ENCODE data around the gene SLC35F1.

SLC35F1 gene

GRCh38 chr6:118299457-118299856 is 392.4 kb downstream of the SLC35F1 start:
- DNase-seq (ENCODE audit: low read depth), result no peak
- no peak overlapping the region for H3K4me3 ChIP-seq (ENCODE audit: low read depth, low read length)
- TF ChIP-seq, protein P1, sequence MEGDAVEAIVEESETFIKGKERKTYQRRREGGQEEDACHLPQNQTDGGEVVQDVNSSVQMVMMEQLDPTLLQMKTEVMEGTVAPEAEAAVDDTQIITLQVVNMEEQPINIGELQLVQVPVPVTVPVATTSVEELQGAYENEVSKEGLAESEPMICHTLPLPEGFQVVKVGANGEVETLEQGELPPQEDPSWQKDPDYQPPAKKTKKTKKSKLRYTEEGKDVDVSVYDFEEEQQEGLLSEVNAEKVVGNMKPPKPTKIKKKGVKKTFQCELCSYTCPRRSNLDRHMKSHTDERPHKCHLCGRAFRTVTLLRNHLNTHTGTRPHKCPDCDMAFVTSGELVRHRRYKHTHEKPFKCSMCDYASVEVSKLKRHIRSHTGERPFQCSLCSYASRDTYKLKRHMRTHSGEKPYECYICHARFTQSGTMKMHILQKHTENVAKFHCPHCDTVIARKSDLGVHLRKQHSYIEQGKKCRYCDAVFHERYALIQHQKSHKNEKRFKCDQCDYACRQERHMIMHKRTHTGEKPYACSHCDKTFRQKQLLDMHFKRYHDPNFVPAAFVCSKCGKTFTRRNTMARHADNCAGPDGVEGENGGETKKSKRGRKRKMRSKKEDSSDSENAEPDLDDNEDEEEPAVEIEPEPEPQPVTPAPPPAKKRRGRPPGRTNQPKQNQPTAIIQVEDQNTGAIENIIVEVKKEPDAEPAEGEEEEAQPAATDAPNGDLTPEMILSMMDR (IDR thresholded peaks at IDR 0.05; ENCODE audit: low read depth, low read length, missing control alignments), result no peak

DNA sequence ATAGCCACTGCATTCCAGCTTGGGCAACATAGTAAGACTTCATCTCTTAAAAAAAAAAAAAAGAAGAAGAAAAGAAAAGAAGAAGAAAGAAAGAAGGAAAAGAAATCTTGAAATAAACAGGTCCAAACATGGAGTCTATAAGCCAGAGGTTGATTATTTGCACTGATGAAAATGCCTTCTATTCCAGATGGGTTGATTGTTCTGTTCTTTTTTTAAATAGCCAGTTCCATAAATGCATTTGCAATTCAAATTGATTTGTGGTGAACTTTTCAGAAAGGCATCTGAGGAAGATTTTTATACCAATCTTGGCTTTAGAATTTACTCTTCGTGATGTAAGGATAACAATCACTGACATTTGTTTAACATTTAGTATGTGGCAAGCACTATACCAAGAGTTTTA is 397.3 kb downstream of the SLC35F1 start:
- H3K4me3 ChIP-seq (ENCODE audit: low read depth, low read length), result no peak overlapping the region
- TF ChIP-seq, protein P1 (IDR thresholded peaks at IDR 0.05; ENCODE audit: low read depth, low read length, missing control alignments), result no peak
- no peak for DNase-seq (ENCODE audit: low read depth)

DNA sequence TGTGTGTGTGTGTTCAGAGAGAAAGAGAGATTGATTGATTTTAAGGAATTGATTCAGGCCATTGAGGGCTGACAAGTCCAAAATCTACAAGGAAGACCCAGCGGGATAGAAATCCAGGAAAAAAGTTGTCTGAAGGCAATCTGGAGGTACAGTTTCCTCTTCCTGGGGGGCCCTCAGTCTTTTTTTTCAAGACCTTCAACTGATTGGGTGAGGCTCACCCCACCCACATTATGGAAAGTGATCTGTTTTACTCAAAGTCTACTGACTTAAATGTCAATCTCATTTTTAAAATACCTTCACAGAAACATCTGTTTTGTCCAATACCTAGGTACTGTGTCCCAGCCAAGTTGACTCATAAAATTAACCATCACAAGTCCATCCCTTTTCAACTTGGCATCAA is 398.0 kb downstream of the SLC35F1 start:
- no peak overlapping the region for H3K4me3 ChIP-seq (ENCODE audit: low read depth, low read length)
- DNase-seq (ENCODE audit: low read depth), result no peak
- TF ChIP-seq, protein P1 (IDR thresholded peaks at IDR 0.05; ENCODE audit: low read depth, low read length, missing control alignments), result no peak

DNA sequence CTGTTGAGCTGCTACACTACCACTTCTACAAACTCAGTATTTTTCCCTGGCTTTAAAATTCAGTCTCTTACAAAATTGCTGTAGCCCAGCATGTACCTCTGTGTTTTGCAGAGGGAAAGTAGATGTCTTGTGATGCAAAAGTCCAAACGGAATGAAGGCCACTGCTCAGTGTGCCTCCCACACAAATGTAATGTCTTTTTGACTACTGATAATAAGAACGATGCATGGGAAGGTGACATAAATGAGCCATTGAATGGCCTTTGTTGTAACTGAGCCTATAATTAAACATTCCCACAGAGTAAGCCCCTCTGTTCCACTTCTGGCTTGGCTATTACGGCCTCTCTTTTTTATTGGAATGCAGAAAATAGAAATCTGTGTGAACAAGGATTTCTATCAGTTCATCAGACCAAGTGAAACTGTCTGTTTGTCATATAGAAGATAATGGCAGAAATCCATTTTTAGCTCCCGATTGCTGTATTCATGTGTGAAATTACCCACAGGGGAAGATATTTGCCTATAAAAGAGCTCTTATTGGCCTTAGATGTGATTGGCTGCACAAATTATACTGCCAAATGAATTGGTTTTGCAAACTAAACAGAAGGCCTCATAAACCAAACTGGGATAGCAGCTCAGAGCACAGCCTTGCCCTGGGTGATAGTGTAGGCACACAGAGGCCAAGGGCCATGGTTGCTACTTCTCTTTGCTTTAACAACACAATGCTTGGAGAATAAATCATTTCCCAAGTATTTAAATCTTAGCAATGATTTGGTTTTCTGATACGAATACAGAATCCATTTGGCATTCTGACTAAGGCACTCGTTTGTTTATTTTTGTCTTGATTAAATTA is 399.6 kb downstream of the SLC35F1 start:
- no peak for DNase-seq (ENCODE audit: low read depth)
- no peak overlapping the region for H3K4me3 ChIP-seq (ENCODE audit: low read depth, low read length)
- TF ChIP-seq, protein P1 (IDR thresholded peaks at IDR 0.05; ENCODE audit: low read depth, low read length, missing control alignments), result no peak

DNA sequence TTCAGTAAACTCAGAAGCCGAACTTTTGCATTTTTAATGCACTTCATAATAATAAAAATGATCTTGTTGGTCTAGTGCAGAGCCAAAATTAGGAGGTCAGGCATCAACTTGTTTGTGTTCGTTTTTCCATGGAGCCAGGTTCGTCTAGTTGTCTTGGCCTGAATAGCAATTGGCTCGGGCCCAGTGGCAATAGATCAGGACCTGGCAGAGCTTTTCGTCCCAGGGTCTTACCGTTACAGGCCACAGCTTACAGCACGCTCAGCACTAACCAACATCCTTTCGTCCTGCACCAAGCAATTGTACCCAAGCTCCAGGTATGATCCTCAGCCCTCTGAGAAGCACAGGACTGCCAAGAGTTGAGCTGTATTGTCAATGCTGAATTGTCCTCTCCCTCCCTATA is 400.5 kb downstream of the SLC35F1 start:
- H3K4me3 ChIP-seq (ENCODE audit: low read depth, low read length), result no peak overlapping the region
- DNase-seq (ENCODE audit: low read depth), result no peak
- TF ChIP-seq, protein P1 (IDR thresholded peaks at IDR 0.05; ENCODE audit: low read depth, low read length, missing control alignments), result no peak

DNA sequence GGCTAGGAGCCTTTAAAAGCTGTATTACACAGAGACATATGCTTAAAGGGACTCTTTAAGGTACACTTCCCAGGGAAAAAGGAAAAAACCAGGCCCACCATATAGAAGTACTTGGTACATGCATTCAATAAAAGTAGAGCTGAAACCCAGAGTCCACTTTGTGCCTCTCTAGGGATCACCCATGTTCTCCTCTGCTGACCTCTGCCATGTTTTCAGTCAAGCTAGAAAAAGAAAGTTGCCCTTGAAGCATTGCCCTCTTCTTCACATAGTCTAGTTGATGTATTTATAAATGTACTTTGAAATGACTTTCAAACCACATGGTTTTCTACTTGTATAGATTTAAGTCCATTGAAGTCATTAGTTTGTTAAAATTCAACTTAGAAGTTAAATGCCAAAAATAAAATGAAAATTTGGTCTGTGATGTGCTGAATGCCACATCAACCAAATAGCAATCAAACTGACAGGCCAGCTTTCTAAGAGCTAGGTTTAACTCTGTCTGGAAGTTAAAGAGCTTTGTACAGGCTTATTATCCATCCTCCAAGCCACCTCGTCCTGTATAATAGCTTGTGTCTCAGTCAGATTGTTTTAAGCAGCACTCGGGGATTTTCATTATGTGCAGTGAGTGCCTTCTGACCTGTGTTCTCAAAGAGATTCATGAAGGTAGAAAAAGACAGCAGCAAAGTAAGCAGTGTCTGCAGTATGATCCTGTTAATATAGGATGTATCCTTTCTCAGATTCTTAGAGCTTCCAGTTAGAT is 402.5 kb downstream of the SLC35F1 start:
- TF ChIP-seq, protein P1 (IDR thresholded peaks at IDR 0.05; ENCODE audit: low read depth, low read length, missing control alignments), result no peak
- no peak for DNase-seq (ENCODE audit: low read depth)
- H3K4me3 ChIP-seq (ENCODE audit: low read depth, low read length), result no peak overlapping the region
